Measurements from ENCODE around the gene MIXL1.
A peak's percentile ranks its signal among the peaks of the same experiment; 100 is the strongest.

MIXL1 gene

DNA sequence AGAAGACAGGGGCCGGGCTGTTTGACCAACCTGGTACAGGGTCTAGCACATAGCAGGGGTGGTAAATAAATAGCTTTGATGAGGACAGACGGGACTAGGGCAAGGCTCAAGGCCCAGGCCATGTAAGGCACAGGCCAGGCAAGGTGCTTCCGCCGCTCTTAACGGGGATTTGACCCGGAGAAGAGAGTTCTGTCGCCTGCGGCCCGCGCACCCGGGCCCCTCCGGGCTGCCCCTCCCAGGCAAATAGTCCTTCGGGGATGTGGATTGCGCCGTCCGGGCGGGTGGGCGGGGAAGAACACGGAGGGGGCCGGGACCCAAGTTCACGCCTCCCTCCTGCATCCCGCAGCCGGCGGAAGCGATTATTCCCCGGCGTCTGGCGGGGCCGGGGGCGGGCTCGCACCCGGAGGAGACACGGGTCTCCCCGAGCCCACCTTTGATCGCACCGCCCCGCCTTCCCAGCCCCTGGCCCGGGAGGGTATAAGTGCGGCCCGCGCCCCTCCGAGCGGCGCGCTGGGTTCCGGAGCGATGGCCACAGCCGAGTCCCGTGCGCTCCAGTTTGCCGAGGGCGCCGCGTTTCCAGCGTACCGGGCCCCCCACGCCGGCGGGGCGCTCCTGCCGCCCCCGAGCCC, at the start of gene MIXL1:
TSS of gene MIXL1 (plus strand) at position 508 of the 629 bp plus-strand sequence. CDS start at position 526, 18 bp downstream.
- peak; percentile 36 for DNase-seq (ENCODE audit: low spot score)
- in situ Hi-C loops (cut with MboI; ENCODE audit: low pct_unique_long_range_greater_than_20kb, low sequenced_read_pairs, unreplicated experiment) = no loop called here
- no peak for TF ChIP-seq CTCF (IDR thresholded peaks at IDR 0.05; ENCODE audit: extremely low read depth, insufficient read depth, missing control alignments)

DNA sequence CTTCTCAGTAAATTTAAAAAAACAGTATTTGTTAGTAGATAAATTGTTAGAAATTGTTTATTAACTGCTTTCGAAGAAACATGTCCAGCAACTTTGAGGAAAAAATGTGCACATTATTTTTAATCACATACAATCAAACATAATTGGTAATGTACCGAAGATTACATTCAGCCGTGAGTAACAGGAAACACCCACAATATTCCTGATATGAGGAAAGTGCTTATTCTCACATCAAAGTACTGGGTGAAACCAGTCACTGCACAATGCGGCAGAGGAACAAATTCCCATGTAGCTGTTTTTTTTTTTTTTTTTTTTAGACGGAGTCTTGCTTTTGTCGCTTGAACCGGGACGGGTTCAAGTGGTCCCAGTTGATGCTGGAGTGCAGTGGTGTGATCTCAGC, 46.6 kb upstream of the MIXL1 start:
- in situ Hi-C loops (cut with MboI; ENCODE audit: low pct_unique_long_range_greater_than_20kb, low sequenced_read_pairs, unreplicated experiment) = no loop called here
- DNase-seq (ENCODE audit: low spot score) = no peak
- TF ChIP-seq CTCF (IDR thresholded peaks at IDR 0.05; ENCODE audit: extremely low read depth, insufficient read depth, missing control alignments) = no peak

GRCh38 chr1:226181996-226182714, 41.3 kb upstream of the MIXL1 start:
- DNase-seq (ENCODE audit: low spot score) = no peak
- TF ChIP-seq CTCF (IDR thresholded peaks at IDR 0.05; ENCODE audit: extremely low read depth, insufficient read depth, missing control alignments) = peak; percentile 45
- in situ Hi-C loops (cut with MboI; ENCODE audit: low pct_unique_long_range_greater_than_20kb, low sequenced_read_pairs, unreplicated experiment) = no loop called here

DNA sequence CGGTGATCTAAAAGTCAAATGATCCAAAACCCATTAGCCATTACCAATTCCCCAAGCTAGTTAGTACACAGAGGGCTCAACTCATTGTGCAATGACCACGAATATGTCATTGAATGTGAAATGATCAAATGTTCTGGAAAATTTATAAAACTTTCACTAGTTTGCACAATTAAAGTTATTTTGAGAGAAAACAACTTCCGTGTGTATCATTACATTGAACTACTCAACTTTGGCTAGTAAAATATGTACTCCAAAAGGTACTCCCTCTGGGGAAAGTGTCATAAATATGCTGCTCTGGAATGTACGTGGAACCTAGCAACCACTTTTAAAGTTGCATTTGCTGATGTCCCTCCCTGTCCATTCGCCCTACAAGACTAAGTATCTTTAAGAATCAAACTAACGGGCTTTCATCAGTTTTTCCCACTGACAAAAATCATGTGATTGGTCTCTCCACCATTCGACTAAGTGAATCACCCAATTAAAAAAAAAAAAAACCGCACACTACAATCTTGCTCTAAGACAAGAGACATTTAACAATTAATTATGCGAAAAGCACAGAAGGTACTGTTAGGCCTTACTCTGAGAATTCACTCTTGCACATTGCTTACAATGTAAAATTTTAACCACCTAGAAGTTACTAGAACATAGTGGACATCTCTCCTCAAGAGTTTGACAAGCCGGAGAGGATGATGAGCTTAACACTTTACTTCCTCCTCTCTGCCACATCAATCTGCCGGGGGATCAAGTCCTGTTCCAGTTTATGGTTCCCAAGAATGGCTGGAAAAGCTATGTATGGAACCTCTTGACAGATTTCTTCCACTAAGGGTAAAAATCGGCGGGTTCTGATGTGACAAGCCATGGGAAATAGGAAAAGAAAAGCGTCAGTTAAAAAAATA, 38.1 kb upstream of the MIXL1 start:
- in situ Hi-C loops (cut with MboI; ENCODE audit: low pct_unique_long_range_greater_than_20kb, low sequenced_read_pairs, unreplicated experiment) = loop anchor here (5.0 kb wide), 1 partner anchor 53 kb away; no protein-coding TSS in a partner anchor
- no peak for TF ChIP-seq CTCF (IDR thresholded peaks at IDR 0.05; ENCODE audit: extremely low read depth, insufficient read depth, missing control alignments)
- DNase-seq (ENCODE audit: low spot score) = no peak

DNA sequence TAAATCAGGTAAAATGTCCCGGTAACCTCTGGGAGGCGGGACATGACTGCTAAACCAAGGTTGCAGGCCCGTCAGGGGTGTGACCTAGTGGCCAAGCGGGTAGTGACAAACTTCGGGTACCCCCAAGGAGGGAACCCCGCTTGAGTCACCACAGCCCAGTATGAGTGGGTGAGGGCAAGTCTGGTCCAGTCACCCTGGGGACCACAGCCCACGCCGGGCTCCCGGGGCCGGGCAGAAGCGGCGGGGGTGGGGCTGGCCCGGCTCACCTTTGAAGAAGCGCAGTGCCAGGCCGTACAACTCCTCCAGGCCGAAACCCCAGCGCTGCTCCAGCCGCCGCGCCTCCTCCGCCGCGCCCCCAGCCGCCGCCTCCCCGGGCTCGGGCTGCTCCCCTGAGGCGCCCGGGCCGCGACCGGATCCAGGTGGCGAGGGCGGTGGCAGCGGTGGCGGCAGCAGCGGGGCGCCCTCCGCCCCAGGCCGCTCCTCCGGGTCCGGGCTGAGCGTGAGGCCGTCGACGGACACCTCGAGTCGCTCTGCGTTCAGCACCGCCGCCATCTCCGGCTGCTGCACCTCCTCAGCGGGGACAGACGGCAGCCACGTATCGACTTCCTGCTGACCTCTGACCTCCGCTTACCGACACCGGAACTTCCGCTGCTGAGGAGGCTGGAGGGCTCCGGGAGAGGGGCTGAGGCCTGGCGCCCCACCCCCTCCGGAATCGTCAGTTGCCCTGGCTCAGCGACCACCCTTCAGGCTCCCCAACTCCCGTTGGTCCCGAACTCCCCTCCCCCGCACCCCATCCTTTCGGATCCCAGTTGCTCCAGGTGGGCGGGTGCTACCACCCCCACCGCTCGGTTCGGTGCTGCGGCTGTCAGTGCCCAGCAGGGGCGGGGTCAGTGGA, 37.1 kb upstream of the MIXL1 start, which contains the start of gene ACBD3:
TSS of gene ACBD3 (minus strand) at position 618 of the 895 bp plus-strand sequence. CDS start at position 552, 66 bp downstream.
- no peak for TF ChIP-seq CTCF (IDR thresholded peaks at IDR 0.05; ENCODE audit: extremely low read depth, insufficient read depth, missing control alignments)
- in situ Hi-C loops (cut with MboI; ENCODE audit: low pct_unique_long_range_greater_than_20kb, low sequenced_read_pairs, unreplicated experiment) = loop anchor here (5.0 kb wide), 1 partner anchor 54 kb away; no protein-coding TSS in a partner anchor
- DNase-seq (ENCODE audit: low spot score) = peak; percentile 95
